Fibroblast of mammary gland (primary cell): ENCODE measurements around the gene GABARAP.
A peak's percentile ranks its signal among the peaks of the same experiment; 100 is the strongest.

Experiments used
- DNase-seq: peaks from one replicate; pipeline ENCODE4 v3.0.0-alpha.2; 2010; ENCODE audit warnings: low read depth
- H3K4me3 ChIP-seq: 2 replicates; pipeline ENCODE4 v1.5.1; 2011; ENCODE audit warnings: low read depth, mild to moderate bottlenecking, low read length, moderate library complexity; ENCODE audit not compliant: control insufficient read depth
- CTCF ChIP-seq: conservative IDR thresholded peaks from 2 replicates; pipeline ENCODE4 v1.5.1; 2011; ENCODE audit warnings: low read depth, low read length, inconsistent platforms; ENCODE audit not compliant: control insufficient read depth, insufficient read depth

GABARAP gene

GRCh38 chr17:7260151-7260550, 17.9 kb upstream of the GABARAP start:
- TF ChIP-seq CTCF = no peak
- no peak overlapping the region for H3K4me3 ChIP-seq
- no peak for DNase-seq

GRCh38 chr17:7259555-7259889, 17.3 kb upstream of the GABARAP start:
- no peak overlapping the region for H3K4me3 ChIP-seq
- TF ChIP-seq CTCF = no peak
- DNase-seq = no peak

- peak; percentile 88 for DNase-seq
- TF ChIP-seq CTCF = no peak
- no peak overlapping the region for H3K4me3 ChIP-seq
Observed at GRCh38 chr17:7258731-7259554, 16.7 kb upstream of the GABARAP start.

- no peak for DNase-seq
- H3K4me3 ChIP-seq = no peak overlapping the region
- TF ChIP-seq CTCF = no peak
Observed at GRCh38 chr17:7256766-7257456, 14.7 kb upstream of the GABARAP start.

GRCh38 chr17:7254511-7254910, 12.3 kb upstream of the GABARAP start:
- DNase-seq = no peak
- no peak for TF ChIP-seq CTCF
- no peak overlapping the region for H3K4me3 ChIP-seq

- TF ChIP-seq CTCF = no peak
- H3K4me3 ChIP-seq = peak overlapping the region; percentile 94
- no peak for DNase-seq
Observed at GRCh38 chr17:7253082-7253481, 10.8 kb upstream of the GABARAP start.
